Inferior parietal cortex (tissue), 1 donor: ENCODE measurements around the gene SPATA18.
"Not testable (repeated sequence)": the region's sequence is repeated elsewhere in the genome, so short reads cannot be mapped to it uniquely, and the experiment has no call there.

Source experiments
- DNase-seq: peaks from one replicate; pipeline ENCODE4 v3.0.0-alpha.2; 2016; ENCODE audit errors: extremely low spot score

SPATA18 gene

GRCh38 chr4:52052475-52052780 lies 1.3 kb downstream of the SPATA18 start:
- DNase-seq: no peak

GRCh38 chr4:52054254-52054653 lies 3.1 kb downstream of the SPATA18 start:
- DNase-seq: no peak

DNA sequence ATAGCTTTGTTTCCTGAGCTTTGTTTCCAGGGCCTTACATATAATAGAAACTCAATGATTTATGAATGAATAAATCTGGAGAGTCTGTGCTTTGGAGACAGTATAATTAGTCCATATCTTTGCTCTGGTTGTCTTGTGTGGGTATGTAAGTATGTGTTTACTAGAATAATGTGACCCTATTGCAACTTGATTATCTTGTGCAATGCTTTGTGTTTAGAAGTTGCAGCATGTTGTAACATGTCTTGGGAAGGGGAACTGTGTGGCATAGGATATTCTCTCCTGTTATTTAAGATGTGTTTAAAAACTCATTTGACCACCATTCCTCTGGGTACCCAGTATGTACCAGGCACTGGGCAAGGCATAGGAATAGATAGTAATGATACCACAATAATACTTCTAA lies 6.1 kb downstream of the SPATA18 start:
- no peak for DNase-seq

- DNase-seq: no peak
Observed at GRCh38 chr4:52058275-52058674, 7.2 kb downstream of the SPATA18 start.

DNA sequence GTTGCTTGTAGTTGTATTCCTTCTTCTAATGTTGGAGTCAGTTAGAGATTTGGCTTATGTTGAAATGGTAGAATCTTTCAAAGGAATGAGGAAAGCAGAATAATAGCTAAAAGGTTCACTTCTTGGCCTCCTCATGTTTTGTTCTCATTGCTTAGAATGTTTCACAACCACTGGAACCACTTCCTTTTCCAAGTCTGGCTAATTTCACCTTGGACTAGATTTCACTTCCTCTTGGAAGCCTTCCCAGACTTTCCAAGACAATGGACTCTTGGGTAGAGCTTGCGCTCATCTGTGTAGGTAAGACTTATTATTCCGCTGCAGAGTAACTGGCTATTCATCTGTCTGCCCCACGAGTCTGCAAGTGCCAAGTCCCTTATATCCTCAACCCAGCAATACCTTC lies 8.3 kb downstream of the SPATA18 start:
- DNase-seq: no peak

- DNase-seq: no peak
Observed at GRCh38 chr4:52069571-52069970, 18.5 kb downstream of the SPATA18 start.

- DNase-seq: no peak
Observed at GRCh38 chr4:52071791-52072546, 20.9 kb downstream of the SPATA18 start.

DNA sequence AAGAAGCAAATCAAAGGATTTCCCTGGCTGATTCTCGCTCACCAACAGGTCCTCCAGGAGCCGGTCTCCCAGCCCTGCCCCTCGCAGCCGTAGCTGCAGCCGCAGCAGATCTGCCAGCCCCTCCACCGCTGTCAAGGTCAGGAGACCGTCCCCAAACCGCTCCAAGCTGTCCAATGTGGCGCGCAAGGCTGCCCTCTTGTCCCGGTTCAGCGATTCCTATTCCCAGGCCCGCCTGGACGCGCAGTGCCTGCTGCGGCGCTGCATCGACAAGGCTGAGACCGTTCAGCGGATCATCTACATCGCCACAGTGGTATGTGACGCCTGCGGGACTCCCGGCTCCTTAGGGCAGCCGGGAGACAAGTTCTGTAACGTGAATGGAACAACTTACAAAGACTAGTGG lies 25.6 kb downstream of the SPATA18 start:
- DNase-seq: no peak

GRCh38 chr4:52079659-52080058 lies 28.6 kb downstream of the SPATA18 start:
- DNase-seq: no peak

- no peak for DNase-seq
Observed at GRCh38 chr4:52081216-52081615, 30.1 kb downstream of the SPATA18 start.

- DNase-seq: not testable (repeated sequence)
Observed at GRCh38 chr4:52086425-52086824, 35.3 kb downstream of the SPATA18 start.

DNA sequence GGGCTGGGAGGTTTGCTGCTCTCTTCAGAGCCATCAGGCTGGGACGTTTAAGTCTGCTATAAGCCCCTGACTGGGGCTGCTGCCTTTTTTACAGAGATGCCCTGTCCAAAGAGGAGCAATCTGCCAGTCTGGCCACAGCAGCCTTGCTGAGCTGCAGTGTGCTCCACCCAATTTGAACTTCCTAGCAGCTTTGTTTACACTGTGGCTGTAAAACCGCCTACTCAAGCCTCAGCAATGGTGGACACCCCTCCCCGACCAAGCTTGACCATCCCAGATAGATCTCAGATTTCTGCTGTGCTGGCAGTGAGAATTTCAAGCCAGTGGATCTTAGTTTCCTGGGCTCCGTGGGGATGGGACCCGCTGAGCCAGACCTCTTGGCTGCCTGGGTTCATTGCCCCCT lies 40.7 kb downstream of the SPATA18 start:
- no peak for DNase-seq

DNA sequence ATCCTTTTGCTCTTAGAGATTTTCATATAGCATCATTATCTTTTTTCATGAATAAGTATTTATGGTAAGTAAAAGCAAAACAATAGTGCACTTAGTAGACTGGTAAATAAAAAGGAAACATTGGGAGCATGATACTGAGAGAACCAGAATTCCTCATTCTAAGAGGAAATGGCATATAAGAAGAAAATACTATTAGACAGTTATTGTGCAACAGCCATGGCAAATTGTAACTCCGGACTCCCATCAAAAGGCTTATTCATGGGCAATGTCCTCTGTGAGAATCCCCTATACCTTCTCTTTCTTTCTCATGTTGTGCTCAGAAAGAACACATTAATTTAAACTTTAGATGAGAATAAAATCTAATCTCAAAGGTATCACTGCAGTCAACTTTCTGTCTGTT lies 42.4 kb downstream of the SPATA18 start:
- DNase-seq: no peak

DNA sequence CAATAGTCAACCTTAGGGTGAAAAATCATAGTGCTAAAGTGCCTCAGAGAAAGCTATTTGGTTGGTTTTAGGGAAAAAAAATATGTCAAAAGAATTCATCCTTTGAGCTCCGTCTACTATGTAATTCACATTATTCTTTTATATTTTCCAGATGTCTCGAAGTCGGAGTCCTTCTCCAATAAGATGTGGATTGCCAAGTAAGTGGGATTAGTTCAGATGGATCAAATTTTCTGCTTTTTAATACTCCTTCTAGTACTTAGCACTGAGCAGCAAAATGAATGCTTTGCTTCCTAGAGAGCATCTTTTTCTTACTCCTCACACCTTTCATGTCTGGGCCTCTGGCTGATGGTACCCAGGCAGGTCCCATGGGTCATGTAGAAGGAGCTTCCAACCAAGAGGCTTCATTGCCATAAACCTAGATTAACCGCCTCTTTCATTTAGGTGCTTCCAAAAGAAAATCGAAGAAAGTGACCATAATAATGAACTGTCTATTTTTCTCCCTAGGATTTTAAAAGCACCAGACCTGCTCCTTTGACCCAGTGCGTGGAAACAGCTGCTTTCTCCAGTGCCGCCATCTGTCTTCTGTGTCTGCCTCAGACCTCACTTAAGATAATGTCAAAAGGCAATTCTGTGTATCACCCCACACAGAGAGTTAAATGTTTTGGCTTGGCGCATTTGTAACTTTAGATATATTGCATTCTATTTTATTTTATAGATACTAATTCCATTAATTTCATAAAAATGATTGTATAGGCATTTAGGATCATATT lies 43.5 kb downstream of the SPATA18 start:
- DNase-seq: no peak

DNA sequence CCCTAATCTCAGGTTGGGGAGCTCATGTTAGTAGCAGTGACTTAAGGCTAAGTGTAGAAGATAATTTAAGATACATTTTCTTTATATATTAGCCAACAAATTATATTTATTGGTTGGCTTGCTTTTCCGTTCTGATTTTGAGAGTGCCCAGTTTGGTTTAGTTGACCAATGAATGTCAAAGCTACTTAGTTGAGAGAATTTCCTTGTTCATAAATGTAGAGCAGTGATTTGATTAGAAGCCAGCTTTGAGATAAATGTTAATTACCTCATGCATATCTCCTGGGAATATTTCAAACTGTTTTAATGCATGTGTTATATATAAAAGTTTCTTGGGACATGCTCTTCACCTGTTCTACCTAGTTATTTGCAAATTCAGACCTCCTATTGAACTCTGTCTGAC lies 44.3 kb downstream of the SPATA18 start:
- no peak for DNase-seq

GRCh38 chr4:52096048-52096447 lies 44.9 kb downstream of the SPATA18 start:
- DNase-seq: no peak

DNA sequence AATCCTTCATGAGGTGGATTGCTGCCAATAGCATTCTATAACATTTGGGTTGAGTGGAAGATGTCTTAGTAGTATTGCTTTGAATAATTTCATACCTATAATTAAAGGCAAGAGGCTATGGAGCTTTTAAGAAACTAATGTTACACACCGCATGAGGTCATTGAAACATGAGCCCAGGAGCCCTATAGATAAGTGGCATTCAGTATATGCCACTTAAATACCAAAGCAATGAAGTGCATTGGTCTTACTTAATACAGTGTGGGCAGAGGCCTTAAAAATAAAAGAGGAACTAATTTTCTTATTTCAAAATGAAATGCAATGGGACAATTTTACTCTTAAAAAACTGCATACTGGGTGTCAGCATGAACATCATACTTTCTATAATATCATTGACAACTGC lies 47.5 kb downstream of the SPATA18 start:
- no peak for DNase-seq

- no peak for DNase-seq
Observed at GRCh38 chr4:52099860-52100461, 48.9 kb downstream of the SPATA18 start.

GRCh38 chr4:52102587-52102986 lies 51.5 kb downstream of the SPATA18 start:
- no peak for DNase-seq

DNA sequence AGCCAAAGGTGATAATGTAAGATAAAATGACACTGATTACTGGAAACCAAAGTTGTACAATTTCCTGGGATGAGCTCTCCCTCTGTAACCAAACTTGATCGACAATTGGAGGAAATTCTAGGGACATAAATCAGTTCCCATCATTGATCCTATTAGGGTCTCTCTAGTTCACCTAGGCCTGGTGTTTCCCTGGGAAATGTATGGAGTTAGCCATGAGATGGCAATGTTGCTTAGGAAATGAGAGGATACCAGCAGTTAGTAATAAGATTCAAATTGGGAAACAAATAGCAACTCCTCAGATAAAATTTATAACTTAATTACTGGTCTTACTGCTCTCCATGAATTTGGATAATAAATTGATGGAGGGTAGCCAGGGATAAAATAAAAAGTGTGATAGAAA lies 52.2 kb downstream of the SPATA18 start:
- DNase-seq: peak; percentile 10

GRCh38 chr4:52105276-52105675 lies 54.2 kb downstream of the SPATA18 start:
- DNase-seq: no peak

- DNase-seq: no peak
Observed at GRCh38 chr4:52106191-52106590, 55.1 kb downstream of the SPATA18 start.

DNA sequence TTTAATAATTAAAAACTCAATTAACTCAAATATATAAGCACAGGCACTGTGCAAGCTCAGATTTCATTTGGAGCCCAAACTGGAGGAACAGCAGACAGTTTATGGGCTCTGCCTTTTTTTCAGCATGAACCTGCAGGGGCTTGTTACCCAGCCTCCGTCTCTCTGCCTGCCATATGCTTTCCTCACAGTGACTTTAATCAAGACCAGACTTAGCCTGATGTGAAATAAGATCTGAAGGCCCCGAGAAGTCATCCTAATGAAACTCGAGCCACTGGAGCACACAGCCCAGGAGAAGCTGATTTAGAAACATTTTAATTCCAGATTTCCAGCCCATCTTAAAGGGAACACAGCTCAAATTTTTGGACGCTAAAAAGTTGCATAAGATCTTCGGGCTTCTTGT lies 55.6 kb downstream of the SPATA18 start:
- no peak for DNase-seq
